Activated gamma-delta T cell treated with anti-CD3 and anti-CD28 coated beads, Interleukin-2, amount 50 U/mL, for 16 hours (primary cell): Measurements from ENCODE around the gene SKIDA1.

ENCODE experiments used
- DNase-seq: peaks from one replicate; pipeline ENCODE4 v3.0.0-alpha.2; 2020; ENCODE audit warnings: low read depth

SKIDA1 gene

GRCh38 chr10:21517134-21518031 lies 8.1 kb downstream of the SKIDA1 start:
- no peak for DNase-seq

GRCh38 chr10:21516242-21517131 lies 9.0 kb downstream of the SKIDA1 start:
- DNase-seq = no peak

GRCh38 chr10:21515361-21516241 lies 9.9 kb downstream of the SKIDA1 start:
- DNase-seq = no peak

- DNase-seq = no peak
Observed at GRCh38 chr10:21514818-21515351, 10.6 kb downstream of the SKIDA1 start.

GRCh38 chr10:21514129-21514817 lies 11.2 kb downstream of the SKIDA1 start:
- no peak for DNase-seq

- no peak for DNase-seq
Observed at GRCh38 chr10:21513405-21513788, 12.1 kb downstream of the SKIDA1 start.

GRCh38 chr10:21512573-21513404 lies 12.7 kb downstream of the SKIDA1 start:
- DNase-seq = no peak

GRCh38 chr10:21511946-21512572 lies 13.4 kb downstream of the SKIDA1 start:
- no peak for DNase-seq

GRCh38 chr10:21511095-21511570 lies 14.3 kb downstream of the SKIDA1 start:
- no peak for DNase-seq

- DNase-seq = no peak
Observed at GRCh38 chr10:21510241-21511094, 15.0 kb downstream of the SKIDA1 start.

GRCh38 chr10:21509341-21510240 lies 15.9 kb downstream of the SKIDA1 start:
- DNase-seq = no peak

- DNase-seq = no peak
Observed at GRCh38 chr10:21508706-21509331, 16.7 kb downstream of the SKIDA1 start.

- no peak for DNase-seq
Observed at GRCh38 chr10:21507150-21507549, 18.3 kb downstream of the SKIDA1 start.

GRCh38 chr10:21506351-21506750 lies 19.1 kb downstream of the SKIDA1 start:
- no peak for DNase-seq

GRCh38 chr10:21505711-21506278 lies 19.7 kb downstream of the SKIDA1 start:
- no peak for DNase-seq

- no peak for DNase-seq
Observed at GRCh38 chr10:21503542-21503941, 21.9 kb downstream of the SKIDA1 start.

- DNase-seq = no peak
Observed at GRCh38 chr10:21502348-21502740, 23.1 kb downstream of the SKIDA1 start.
